ENCODE measurements around the gene TRIM14. TPM values are rescaled to one million over a fixed set of nuclear protein-coding genes. Genes with fewer than 3 reads are reported as not detected.

Gene TRIM14
- total and polyA plus RNA-seq, 2 of the 4 experiments (the other 2 are of a cell fraction), result 3.0 to 8.5 TPM

DNA sequence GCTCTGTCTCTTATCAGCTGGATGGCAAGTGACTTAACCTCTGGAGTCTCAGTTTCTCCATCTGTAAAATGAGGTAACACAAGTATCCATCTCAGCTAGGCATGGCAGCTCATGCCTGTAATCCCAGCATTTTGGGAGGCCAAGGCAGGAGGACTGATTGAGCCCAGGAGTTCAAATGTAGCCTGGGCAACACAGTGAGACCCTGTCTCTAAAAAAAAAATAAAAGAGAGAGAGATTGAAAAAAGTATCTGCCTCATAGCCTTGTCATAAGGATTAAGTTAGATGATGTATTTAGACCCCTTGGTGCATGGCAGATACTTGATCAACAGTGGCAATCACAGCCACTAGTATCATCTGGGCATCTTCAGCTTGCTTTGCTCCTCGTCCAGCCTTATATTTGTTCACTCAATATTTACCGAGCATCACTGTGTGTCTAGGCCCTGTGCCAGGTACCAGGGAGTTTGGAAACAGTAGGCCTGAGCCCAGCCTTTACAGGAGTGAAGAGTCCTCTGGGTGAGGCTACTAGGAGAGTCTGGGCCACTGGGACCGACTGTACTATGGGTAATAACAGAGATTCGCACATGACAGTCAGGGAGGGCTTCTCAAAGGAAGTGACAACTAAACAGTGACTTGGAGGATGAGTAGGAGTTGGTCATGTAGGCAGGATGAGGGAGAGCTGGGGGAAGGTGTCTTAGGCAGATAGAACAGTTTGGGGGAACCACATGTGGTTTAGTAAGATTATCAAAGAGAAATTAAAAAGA, 39.2 kb upstream of the TRIM14 start:
- intact Hi-C loops (cut with micrococcal nuclease), result no loop called here
- H4K91ac ChIP-seq (ENCODE audit: insufficient read depth, low read depth, low read length), result no peak overlapping the region
- no peak overlapping the region for H4K5ac ChIP-seq (ENCODE audit: low read depth, low read length)
- no peak overlapping the region for H2AK9ac ChIP-seq (replicated peaks; ENCODE audit: low read depth, low read length, poor library complexity)
- ATAC-seq (ENCODE audit: low read depth), result no peak
- TF ChIP-seq, protein P1, sequence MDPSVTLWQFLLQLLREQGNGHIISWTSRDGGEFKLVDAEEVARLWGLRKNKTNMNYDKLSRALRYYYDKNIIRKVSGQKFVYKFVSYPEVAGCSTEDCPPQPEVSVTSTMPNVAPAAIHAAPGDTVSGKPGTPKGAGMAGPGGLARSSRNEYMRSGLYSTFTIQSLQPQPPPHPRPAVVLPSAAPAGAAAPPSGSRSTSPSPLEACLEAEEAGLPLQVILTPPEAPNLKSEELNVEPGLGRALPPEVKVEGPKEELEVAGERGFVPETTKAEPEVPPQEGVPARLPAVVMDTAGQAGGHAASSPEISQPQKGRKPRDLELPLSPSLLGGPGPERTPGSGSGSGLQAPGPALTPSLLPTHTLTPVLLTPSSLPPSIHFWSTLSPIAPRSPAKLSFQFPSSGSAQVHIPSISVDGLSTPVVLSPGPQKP (IDR thresholded peaks at IDR 0.05; ENCODE audit: borderline replicate concordance, low read depth, low read length), result no peak
- no peak for TF ChIP-seq SMC3 (IDR thresholded peaks at IDR 0.05; ENCODE audit: low read depth, low read length)
- TF ChIP-seq, protein P2, sequence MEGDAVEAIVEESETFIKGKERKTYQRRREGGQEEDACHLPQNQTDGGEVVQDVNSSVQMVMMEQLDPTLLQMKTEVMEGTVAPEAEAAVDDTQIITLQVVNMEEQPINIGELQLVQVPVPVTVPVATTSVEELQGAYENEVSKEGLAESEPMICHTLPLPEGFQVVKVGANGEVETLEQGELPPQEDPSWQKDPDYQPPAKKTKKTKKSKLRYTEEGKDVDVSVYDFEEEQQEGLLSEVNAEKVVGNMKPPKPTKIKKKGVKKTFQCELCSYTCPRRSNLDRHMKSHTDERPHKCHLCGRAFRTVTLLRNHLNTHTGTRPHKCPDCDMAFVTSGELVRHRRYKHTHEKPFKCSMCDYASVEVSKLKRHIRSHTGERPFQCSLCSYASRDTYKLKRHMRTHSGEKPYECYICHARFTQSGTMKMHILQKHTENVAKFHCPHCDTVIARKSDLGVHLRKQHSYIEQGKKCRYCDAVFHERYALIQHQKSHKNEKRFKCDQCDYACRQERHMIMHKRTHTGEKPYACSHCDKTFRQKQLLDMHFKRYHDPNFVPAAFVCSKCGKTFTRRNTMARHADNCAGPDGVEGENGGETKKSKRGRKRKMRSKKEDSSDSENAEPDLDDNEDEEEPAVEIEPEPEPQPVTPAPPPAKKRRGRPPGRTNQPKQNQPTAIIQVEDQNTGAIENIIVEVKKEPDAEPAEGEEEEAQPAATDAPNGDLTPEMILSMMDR (conservative IDR thresholded peaks at IDR 0.05; ENCODE audit: low read depth, low read length), result no peak
- no peak for TF ChIP-seq CHD1 (IDR thresholded peaks at IDR 0.05; ENCODE audit: low read depth, low read length)
- no peak for TF ChIP-seq NFE2L2 (IDR thresholded peaks at IDR 0.05; ENCODE audit: low read depth, low read length)
- TF ChIP-seq CEBPB (IDR thresholded peaks at IDR 0.05; ENCODE audit: low read depth, low read length), result no peak
- no peak for TF ChIP-seq MXI1 (IDR thresholded peaks at IDR 0.05; ENCODE audit: borderline replicate concordance, low read depth, low read length)
- no peak for TF ChIP-seq RAD21 (IDR thresholded peaks at IDR 0.05; ENCODE audit: low read length)
- TF ChIP-seq, protein P3, sequence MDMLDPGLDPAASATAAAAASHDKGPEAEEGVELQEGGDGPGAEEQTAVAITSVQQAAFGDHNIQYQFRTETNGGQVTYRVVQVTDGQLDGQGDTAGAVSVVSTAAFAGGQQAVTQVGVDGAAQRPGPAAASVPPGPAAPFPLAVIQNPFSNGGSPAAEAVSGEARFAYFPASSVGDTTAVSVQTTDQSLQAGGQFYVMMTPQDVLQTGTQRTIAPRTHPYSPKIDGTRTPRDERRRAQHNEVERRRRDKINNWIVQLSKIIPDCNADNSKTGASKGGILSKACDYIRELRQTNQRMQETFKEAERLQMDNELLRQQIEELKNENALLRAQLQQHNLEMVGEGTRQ (IDR thresholded peaks at IDR 0.05; ENCODE audit: low read depth, low read length), result no peak
- no peak for TF ChIP-seq RCOR1 (IDR thresholded peaks at IDR 0.05; ENCODE audit: insufficient replicate concordance, low read length)
- no peak for TF ChIP-seq POLR2A (IDR thresholded peaks at IDR 0.05; ENCODE audit: low read depth, low read length)
- no peak for TF ChIP-seq MAFK (IDR thresholded peaks at IDR 0.05; ENCODE audit: low read depth, low read length)
- no peak for TF ChIP-seq RFX5 (IDR thresholded peaks at IDR 0.05; ENCODE audit: low read depth, low read length)
- TF ChIP-seq FOS (IDR thresholded peaks at IDR 0.05; ENCODE audit: low read depth, low read length), result no peak
- no peak for TF ChIP-seq MAZ (IDR thresholded peaks at IDR 0.05; ENCODE audit: borderline replicate concordance, low read depth, low read length)
- no peak for TF ChIP-seq BHLHE40 (IDR thresholded peaks at IDR 0.05; ENCODE audit: low read depth, low read length)
- no peak for DNase-seq
- WGBS, 2 experiments (ENCODE audit: extremely low coverage in 2 of 2, insufficient read length in 1 of 2), result 80% methylated on average over 3 of the region's 4 CpGs; no CpG with 5 or more reads in 1 of the 2 experiments
- no peak overlapping the region for H3K23ac ChIP-seq (ENCODE audit: low read depth, low read length)
- H2BK20ac ChIP-seq (ENCODE audit: low read depth, low read length), result no peak overlapping the region
- no peak overlapping the region for H2AFZ ChIP-seq (replicated peaks; ENCODE audit: low read length, poor library complexity)
- in situ Hi-C loops (cut with MboI; ENCODE audit: low sequenced_read_pairs), result no loop called here
- H2BK5ac ChIP-seq (ENCODE audit: low read depth, low read length, poor library complexity, severe bottlenecking), result no peak overlapping the region
- dilution Hi-C loops (cut with HindIII; ENCODE audit: low sequenced_read_pairs, unreplicated experiment), result no loop called here
- peaks cover 7% of the 10 kb centered on the region; the same call in 1 of the 2 replicates for H3K27me3 ChIP-seq (ENCODE audit: control insufficient read depth, insufficient read depth, low read length)
- no peaks in the 10 kb centered on the region for H3K4me1 ChIP-seq (ENCODE audit: control insufficient read depth, insufficient read depth, low read length)
- no peak overlapping the region for H2AK5ac ChIP-seq (ENCODE audit: low read depth, low read length)
- no peak overlapping the region for H3K27ac ChIP-seq (ENCODE audit: insufficient read depth, low read length)
- BruUV-seq (replicated peaks), result no TSS peak
- no peak overlapping the region for H3K4me2 ChIP-seq (ENCODE audit: low read depth, low read length)
- no peak overlapping the region for H3K4me3 ChIP-seq (ENCODE audit: insufficient read depth, low read depth, low read length)
- no peak overlapping the region for H2BK120ac ChIP-seq (ENCODE audit: low read depth, low read length)
- H2BK15ac ChIP-seq (ENCODE audit: low read depth, low read length), result no peak overlapping the region
- H3K79me1 ChIP-seq (ENCODE audit: low read depth in 1 of 2, low read length in 2 of 2), result no peaks in the 10 kb centered on the region
- POLR2A ChIA-PET (ENCODE audit: unreplicated experiment), result no interaction called here
- no peaks in the 10 kb centered on the region for H3K9me1 ChIP-seq (ENCODE audit: insufficient read depth, low read length)
- no peak overlapping the region for H3K18ac ChIP-seq (ENCODE audit: low read depth, low read length)
- H3K36me3 ChIP-seq (ENCODE audit: control insufficient read depth, insufficient read depth, low read length), result no peaks in the 10 kb centered on the region
- H3K56ac ChIP-seq (ENCODE audit: extremely low read depth, insufficient read depth, low read length), result no peak overlapping the region
- H3K9ac ChIP-seq (ENCODE audit: low read depth, low read length), result no peak overlapping the region
- CTCF ChIA-PET, result no interaction called here
- no peak overlapping the region for H3K14ac ChIP-seq (replicated peaks; ENCODE audit: low read depth, low read length)
- H3K4ac ChIP-seq (ENCODE audit: low read depth, low read length), result no peak overlapping the region
- H3K9me3 ChIP-seq (ENCODE audit: control insufficient read depth, insufficient read depth, low read length), result no peaks in the 10 kb centered on the region
- H4K20me1 ChIP-seq (ENCODE audit: insufficient read depth, low read length), result no peaks in the 10 kb centered on the region
- H4K8ac ChIP-seq (ENCODE audit: low read depth in 2 of 2, low read length in 2 of 2), result no peak overlapping the region

All from IMR-90 (cell line).